ENCODE data around the gene BBS1. TPM values are rescaled to one million over a fixed set of nuclear protein-coding genes. Genes with fewer than 3 reads are reported as not detected.

Gene BBS1
- 27.9 and 34.2 TPM in 2 replicates for total RNA-seq

GRCh38 chr11:66510271-66510989 is at the start of gene BBS1:
TSS of gene BBS1 (plus strand) at chr11:66510635. CDS start at chr11:66510660, 25 bp downstream.

GRCh38 chr11:66466225-66467033 is 44.0 kb upstream of the BBS1 start, which contains the start of gene PELI3:
TSS of gene PELI3 (plus strand) at chr11:66466905. CDS start at chr11:66468129, 1,224 bp downstream.

GRCh38 chr11:66480117-66480938 is 30.1 kb upstream of the BBS1 start, which contains the start of gene DPP3:
TSS of gene DPP3 (plus strand) at chr11:66480434. CDS start at chr11:66482201, 1,767 bp downstream.

GRCh38 chr11:66545701-66546367 is 35.4 kb downstream of the BBS1 start, which contains the start of gene ZDHHC24:
TSS of gene ZDHHC24 (minus strand) at chr11:66546048. CDS start at chr11:66546003, 45 bp downstream.

GRCh38 chr11:66546368-66546965 is 36.0 kb downstream of the BBS1 start, which contains the start of gene ACTN3:
TSS of gene ACTN3 (plus strand) at chr11:66546903. CDS start at chr11:66546938, 35 bp downstream.

GRCh38 chr11:66568124-66568916 is 57.9 kb downstream of the BBS1 start, which contains the start of gene CTSF:
TSS of gene CTSF (minus strand) at chr11:66568606. CDS start at chr11:66568486, 120 bp downstream.

Other genes with a start within 250 kb of the BBS1 start
- 107 and 128 TPM in 2 replicates for gene RAB1B, start 242.0 kb upstream of the BBS1 start, total RNA-seq
- 0.13 and 0.14 TPM in 2 replicates for gene CNIH2, start 232.5 kb upstream of the BBS1 start, total RNA-seq
- gene YIF1A, start 221.5 kb upstream of the BBS1 start, total RNA-seq = 70.6 and 85.0 TPM in 2 replicates
- gene TMEM151A, start 218.7 kb upstream of the BBS1 start, total RNA-seq = under 0.01 TPM in 1 of 2 replicates, not detected in the other
- gene CD248, start 193.6 kb upstream of the BBS1 start, total RNA-seq = under 0.01 TPM in 1 of 2 replicates, not detected in the other
- 5.3 and 7.8 TPM in 2 replicates for gene RIN1, start 174.2 kb upstream of the BBS1 start, total RNA-seq
- gene BRMS1, start 165.5 kb upstream of the BBS1 start, total RNA-seq = 48.9 and 61.2 TPM in 2 replicates
- 20.2 and 29.2 TPM in 2 replicates for gene B4GAT1, start 163.0 kb upstream of the BBS1 start, total RNA-seq
- gene SLC29A2, start 138.9 kb upstream of the BBS1 start, total RNA-seq = 0.27 and 1.0 TPM in 2 replicates
- not detected in 2 replicates for gene NPAS4, start 89.6 kb upstream of the BBS1 start, total RNA-seq
- gene MRPL11, start 71.8 kb upstream of the BBS1 start, total RNA-seq = 58.7 and 65.2 TPM in 2 replicates
- gene PELI3, start 43.7 kb upstream of the BBS1 start, total RNA-seq = 3.5 and 5.7 TPM in 2 replicates
- 49.6 and 55.1 TPM in 2 replicates for gene DPP3, start 30.2 kb upstream of the BBS1 start, total RNA-seq
- gene ZDHHC24, start 35.4 kb downstream of the BBS1 start, total RNA-seq = 8.9 and 12.6 TPM in 2 replicates
- under 0.01 TPM in 1 of 2 replicates, not detected in the other for gene ACTN3, start 36.3 kb downstream of the BBS1 start, total RNA-seq
- 7.4 and 10.0 TPM in 2 replicates for gene CTSF, start 58.0 kb downstream of the BBS1 start, total RNA-seq
- gene CCDC87, start 82.4 kb downstream of the BBS1 start, total RNA-seq = 0.27 and 0.50 TPM in 2 replicates
- gene CCS, start 82.5 kb downstream of the BBS1 start, total RNA-seq = 23.8 and 25.4 TPM in 2 replicates
- gene RBM14, start 106.0 kb downstream of the BBS1 start, total RNA-seq = 40.0 and 55.8 TPM in 2 replicates
- gene RBM4, start 128.1 kb downstream of the BBS1 start, total RNA-seq = 93.0 and 96.8 TPM in 2 replicates
- 18.2 TPM in 2 replicates for gene RBM4B, start 167.3 kb downstream of the BBS1 start, total RNA-seq
- gene SPTBN2, start 218.6 kb downstream of the BBS1 start, total RNA-seq = 37.2 and 40.0 TPM in 2 replicates